GM19035 (cell line): ENCODE data around the gene TUNAR.

Experiments used
- ATAC-seq: cut with Tn5 transposase; IDR thresholded peaks from one replicate; pipeline ENCODE4 v1.9.1; 2021; ENCODE audit not compliant: unreplicated experiment

The TUNAR gene

GRCh38 chr14:95911456-95911855 lies 34.8 kb downstream of the TUNAR start:
- no peak for ATAC-seq

GRCh38 chr14:95915330-95915729 lies 38.7 kb downstream of the TUNAR start:
- no peak for ATAC-seq

DNA sequence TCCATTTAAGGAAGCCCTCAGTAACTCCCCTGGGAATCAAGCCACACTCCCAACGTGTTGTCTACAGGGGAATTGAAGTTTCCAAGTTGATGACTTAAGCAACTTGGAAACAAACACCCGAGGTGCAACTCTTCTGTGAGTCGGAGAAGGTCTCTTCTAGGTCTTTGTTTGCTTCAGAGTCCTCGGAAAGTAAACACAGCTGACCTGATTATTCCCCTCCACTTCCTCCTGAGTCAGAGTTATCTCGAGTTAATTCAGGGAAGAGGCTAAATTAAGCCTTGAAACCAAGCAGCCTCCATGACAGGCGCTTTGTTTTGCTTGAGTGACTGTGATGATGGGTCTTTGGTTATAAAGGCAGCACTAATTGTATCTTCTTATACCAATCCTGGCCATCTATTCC lies 41.8 kb downstream of the TUNAR start:
- ATAC-seq = no peak

- ATAC-seq = no peak
Measured at GRCh38 chr14:95920769-95921438, 44.3 kb downstream of the TUNAR start.

DNA sequence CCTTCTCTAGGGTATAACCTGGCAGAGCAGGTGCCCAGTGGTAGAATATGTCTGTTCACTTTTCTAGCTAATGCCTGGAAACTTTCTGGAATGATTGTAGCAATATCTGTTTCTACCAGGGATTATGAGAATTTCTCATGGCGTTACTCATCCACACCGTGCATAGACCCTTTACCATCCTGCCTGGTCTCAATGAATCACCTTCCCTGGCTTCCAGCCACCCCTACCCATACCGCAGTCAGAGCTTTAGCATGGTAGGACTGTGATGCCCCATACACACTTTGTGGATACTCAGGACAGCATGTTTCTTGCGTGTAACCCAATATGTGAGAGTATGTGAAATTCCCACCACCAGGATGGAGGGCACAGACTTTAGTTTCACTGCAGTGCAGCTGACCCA lies 45.4 kb downstream of the TUNAR start:
- no peak for ATAC-seq

- no peak for ATAC-seq
Measured at GRCh38 chr14:95928751-95929150, 52.1 kb downstream of the TUNAR start.

GRCh38 chr14:95931384-95931783 lies 54.8 kb downstream of the TUNAR start:
- no peak for ATAC-seq

- ATAC-seq = no peak
Measured at GRCh38 chr14:95935228-95935822, 58.7 kb downstream of the TUNAR start.

- ATAC-seq = no peak
Measured at GRCh38 chr14:95936041-95936440, 59.4 kb downstream of the TUNAR start.

DNA sequence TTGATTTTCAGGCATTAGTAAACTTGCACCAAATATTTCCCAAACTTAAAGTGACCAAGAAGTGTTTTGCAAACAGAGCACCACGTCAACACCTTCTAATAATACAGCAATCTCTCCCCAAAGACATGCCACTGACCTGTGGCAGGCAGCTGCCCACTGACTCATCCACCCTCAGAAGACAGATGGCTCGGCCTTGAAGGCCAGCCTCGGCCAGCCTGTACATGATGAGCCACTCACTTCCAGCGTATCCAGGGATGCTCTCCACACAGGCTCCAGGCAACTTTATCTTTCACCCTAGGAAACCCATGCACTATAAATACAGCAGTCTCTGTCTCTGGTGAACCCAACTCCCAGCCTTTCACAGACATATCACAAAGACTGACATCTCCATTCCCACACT lies 62.7 kb downstream of the TUNAR start:
- no peak for ATAC-seq

DNA sequence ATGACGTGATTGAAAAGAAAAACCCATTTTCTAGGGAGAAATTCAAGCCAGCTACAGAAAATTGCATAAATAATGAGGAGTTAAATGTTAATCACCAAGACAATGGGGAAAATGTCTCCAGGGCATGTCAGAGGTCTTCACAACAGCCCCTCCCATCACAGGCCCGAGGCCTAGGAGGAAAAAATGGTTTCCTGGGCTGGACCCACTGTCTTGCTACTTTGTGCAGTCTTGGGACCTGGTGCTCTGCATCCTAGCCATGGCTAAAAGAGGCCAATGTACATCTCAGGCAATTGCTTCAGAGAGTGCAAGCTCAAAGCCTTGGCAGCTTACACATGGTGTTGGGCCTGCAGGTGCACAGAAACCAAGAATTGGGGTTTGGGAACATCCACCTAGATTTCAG lies 65.3 kb downstream of the TUNAR start:
- no peak for ATAC-seq

GRCh38 chr14:95943699-95944098 lies 67.1 kb downstream of the TUNAR start:
- ATAC-seq = no peak

GRCh38 chr14:95944462-95944861 lies 67.8 kb downstream of the TUNAR start:
- ATAC-seq = no peak

- no peak for ATAC-seq
Measured at GRCh38 chr14:95946867-95947266, 70.2 kb downstream of the TUNAR start.

GRCh38 chr14:95948558-95948981 lies 71.9 kb downstream of the TUNAR start:
- no peak for ATAC-seq

DNA sequence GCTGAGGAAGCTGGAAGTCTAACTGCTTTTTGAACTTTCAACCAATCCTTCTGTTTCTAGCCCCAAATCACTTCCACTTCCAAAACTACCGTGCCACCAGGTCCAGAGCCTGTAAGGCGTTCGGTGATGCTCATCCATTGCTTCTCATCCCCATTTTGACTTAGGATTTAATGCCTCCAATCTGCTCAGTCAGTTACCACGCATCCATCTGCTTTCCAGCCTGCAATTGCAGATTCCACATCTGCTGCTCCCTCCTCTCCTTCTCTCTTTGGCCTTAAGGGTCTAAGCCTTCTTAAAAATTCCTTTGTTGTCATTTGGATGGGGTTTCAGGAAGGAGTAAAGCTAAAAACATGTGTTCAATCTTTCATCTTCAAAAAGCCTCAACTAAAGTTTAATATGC lies 74.7 kb downstream of the TUNAR start:
- no peak for ATAC-seq

DNA sequence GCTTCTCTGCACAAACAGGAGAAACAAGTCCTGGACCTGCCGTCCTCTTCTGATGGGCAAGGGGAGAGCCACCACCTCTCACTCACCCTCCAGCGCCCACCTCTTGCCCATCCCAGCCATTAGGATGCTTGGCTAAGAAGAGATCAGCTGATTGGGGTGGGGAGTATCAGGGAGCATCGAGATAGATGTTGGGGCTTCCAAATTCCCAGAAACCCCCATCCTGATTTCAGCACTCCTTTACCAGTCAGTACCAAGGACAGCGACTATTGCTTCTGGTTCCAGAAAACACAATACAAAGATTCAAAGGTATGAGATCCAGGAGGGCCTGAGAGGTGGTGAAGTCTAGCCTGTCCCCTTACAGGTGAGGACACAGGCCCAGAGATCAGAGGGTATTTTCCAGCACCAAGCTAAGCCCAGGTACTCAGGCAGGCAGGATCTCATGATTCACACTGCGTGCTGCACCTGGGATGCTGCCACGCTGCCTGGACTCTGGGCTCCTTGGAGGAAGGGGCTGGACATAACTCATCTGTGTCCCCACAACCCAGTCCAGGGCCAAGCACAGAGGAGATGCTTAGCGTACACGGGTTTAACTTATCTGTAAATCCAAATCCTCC lies 76.6 kb downstream of the TUNAR start:
- no peak for ATAC-seq

DNA sequence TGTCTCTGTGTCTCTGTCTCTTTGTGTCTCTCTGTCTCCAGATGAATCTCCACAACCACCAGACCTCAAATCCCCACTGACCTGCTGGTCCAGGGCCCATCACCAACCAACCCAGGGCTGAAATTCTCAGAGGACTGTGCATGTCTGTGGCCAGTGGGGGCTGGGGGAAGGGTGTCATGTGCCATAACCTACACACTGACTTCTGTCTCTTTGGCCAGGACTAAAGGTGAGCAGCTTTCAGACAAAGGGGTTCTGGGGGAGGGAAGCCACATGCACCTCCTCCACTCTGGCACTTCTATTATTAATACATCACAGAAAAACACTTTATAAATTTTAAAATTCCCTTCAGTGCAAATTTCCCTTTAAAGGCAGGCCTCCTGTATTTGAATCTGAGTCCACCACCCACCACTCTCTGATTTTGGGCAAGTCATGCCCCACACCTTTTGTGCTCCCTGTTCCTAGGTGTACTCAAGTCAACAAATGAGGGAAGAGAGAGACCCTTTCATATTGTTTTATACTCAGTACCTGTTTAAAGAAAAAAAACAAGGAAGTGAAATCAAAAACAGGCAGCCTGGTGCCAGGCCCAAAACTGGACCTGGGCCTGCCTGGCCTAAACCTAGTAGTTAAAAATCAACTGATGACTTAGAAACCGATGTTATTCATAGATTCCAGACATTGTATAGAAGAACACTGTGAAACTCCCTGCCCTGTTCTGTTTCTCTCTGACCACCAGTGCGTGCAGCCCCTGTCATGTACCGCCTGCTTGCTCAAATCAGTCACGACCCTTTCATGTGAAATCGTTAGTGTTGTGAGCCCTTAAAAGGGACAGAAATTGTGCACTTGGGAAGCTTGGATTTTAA lies 80.2 kb downstream of the TUNAR start:
- no peak for ATAC-seq

DNA sequence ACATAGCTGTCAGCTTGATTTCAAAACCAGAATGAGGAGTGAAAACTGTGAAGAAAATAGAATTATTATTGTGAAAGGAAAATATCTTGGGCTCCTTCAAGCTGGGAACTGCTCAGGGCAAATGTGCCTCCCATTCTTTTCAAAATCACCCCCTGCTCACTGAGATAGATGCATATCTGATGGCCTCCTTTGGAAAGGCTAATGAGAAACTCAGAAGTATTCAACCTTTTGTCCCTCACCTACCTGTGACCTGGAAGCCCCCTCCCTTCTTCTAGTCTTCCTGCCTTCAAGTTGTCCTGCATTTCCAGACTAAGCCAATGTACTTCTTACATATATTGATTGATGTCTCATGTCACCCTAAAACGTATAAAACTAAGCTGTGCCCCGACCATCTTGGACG lies 81.5 kb downstream of the TUNAR start:
- ATAC-seq = no peak

DNA sequence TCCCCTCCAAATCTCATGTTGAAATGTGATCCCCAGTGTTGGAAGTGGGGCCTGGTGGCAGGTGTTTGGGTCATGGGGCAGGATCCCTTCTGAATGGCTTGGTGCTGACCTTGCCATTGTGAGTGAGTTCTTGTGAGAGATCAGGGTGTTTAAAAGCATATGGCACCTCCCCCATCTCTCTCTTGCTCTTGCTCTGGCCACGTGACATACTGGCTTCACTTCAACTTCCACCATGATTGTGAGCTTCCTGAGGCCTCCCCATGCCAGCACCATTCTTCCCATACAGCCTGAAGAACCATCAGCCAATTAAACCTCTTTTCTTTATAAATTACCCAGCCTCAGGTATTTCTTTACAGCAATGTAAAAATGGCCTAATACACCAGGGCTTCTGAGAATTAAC lies 82.7 kb downstream of the TUNAR start:
- ATAC-seq = no peak

DNA sequence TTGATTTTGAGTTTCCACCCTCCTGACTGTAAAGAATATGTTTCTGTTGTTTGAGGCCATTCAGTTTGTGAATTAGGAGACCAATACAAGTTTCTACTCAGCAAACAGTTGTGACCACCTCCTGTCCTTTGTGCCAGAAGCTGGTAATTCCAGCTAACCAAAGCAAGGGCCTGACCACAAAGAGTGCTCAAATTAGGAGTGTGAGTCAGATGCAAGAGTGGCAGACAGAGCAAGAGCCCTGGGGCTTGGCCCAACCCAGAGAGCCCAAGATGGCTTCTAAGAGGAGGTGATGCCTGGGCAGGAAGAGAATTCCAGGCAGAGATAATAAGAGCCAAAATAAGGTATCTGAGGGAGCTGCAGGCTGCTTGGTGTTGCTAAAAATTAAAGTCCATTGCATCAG lies 84.8 kb downstream of the TUNAR start:
- no peak for ATAC-seq

- no peak for ATAC-seq
Measured at GRCh38 chr14:95964901-95965300, 88.3 kb downstream of the TUNAR start.
